GM23338 (cell line): ENCODE results near the gene SHISA4. TPM values are rescaled to one million over a fixed set of nuclear protein-coding genes. Genes with fewer than 3 reads are reported as not detected.
A peak's percentile ranks its signal among the peaks of the same experiment; 100 is the strongest.

Experiments
- ATAC-seq: fragments of 200-7000 bp; cut with Tn5 transposase; 3 replicates; pipeline ENCODE4 v1.9.1; 2020
- DNase-seq: peaks from one replicate; pipeline ENCODE4 v3.0.0-alpha.2; 2015; ENCODE audit warnings: low spot score
- H2AFZ ChIP-seq: fragments of 200-600 bp; sonication (generic); 2 replicates; pipeline ENCODE4 v1.8.0; 2016; ENCODE audit warnings: antibody characterized with exemption, mild to moderate bottlenecking, moderate library complexity
- H3F3A ChIP-seq: fragments of 200-600 bp; sonication (generic); replicated peaks from 2 replicates; pipeline ENCODE4 v1.8.0; 2017; ENCODE audit warnings: antibody characterized with exemption, mixed run types, low read depth
- H3K27ac ChIP-seq: fragments of 200-600 bp; sonication (generic); 2 replicates; pipeline ENCODE4 v1.6.1; 2016; ENCODE audit warnings: low read depth
- H3K27me3 ChIP-seq: fragments of 200-600 bp; sonication (generic); 2 replicates; pipeline ENCODE4 v1.8.0; 2016; ENCODE audit warnings: mild to moderate bottlenecking, mixed run types, moderate library complexity; ENCODE audit not compliant: insufficient read depth
- H3K36me3 ChIP-seq: fragments of 200-600 bp; sonication (generic); 2 replicates; pipeline ENCODE4 v1.8.0; 2016; ENCODE audit warnings: mild to moderate bottlenecking; ENCODE audit not compliant: insufficient read depth
- H3K4me1 ChIP-seq: fragments of 200-600 bp; sonication (generic); 2 replicates; pipeline ENCODE4 v1.8.0; 2016; ENCODE audit warnings: mild to moderate bottlenecking, moderate library complexity; ENCODE audit not compliant: insufficient read depth
- H3K4me2 ChIP-seq: fragments of 200-600 bp; sonication (generic); 2 replicates; pipeline ENCODE4 v1.7.1; 2017; ENCODE audit warnings: mixed run types
- H3K4me3 ChIP-seq: fragments of 200-600 bp; sonication (generic); 2 replicates; pipeline ENCODE4 v1.6.1; 2016; ENCODE audit warnings: mixed run types
- H3K79me2 ChIP-seq: fragments of 200-600 bp; sonication (generic); replicated peaks from 2 replicates; pipeline ENCODE4 v1.8.0; 2017; ENCODE audit warnings: mild to moderate bottlenecking; ENCODE audit not compliant: insufficient read depth
- H3K9me2 ChIP-seq: fragments of 200-600 bp; sonication (generic); 2 replicates; pipeline ENCODE4 v1.8.0; 2017; ENCODE audit not compliant: insufficient read depth
- H4K20me1 ChIP-seq: fragments of 200-600 bp; sonication (generic); replicated peaks from 2 replicates; pipeline ENCODE4 v1.8.0; 2017; ENCODE audit warnings: mild to moderate bottlenecking; ENCODE audit not compliant: insufficient read depth
- H3K27ac Mint-ChIP-seq: 2 replicates; pipeline ENCODE4 v1.8.0; 2020; ENCODE audit warnings: inconsistent platforms, mild to moderate bottlenecking, moderate library complexity, mixed read lengths
- H3K27me3 Mint-ChIP-seq: 3 replicates; pipeline ENCODE4 v1.8.0; 2022; ENCODE audit warnings: low read depth, mild to moderate bottlenecking, moderate library complexity, mixed read lengths, inconsistent platforms; ENCODE audit not compliant: insufficient read depth, poor library complexity
- H3K36me3 Mint-ChIP-seq: 3 replicates; pipeline ENCODE4 v1.8.0; 2021; ENCODE audit warnings: low read depth, mild to moderate bottlenecking, inconsistent platforms, moderate library complexity, mixed read lengths
- H3K4me1 Mint-ChIP-seq: 3 replicates; pipeline ENCODE4 v1.8.0; 2020; ENCODE audit warnings: mild to moderate bottlenecking, inconsistent platforms, mixed read lengths
- H3K4me3 Mint-ChIP-seq: 3 replicates; pipeline ENCODE4 v1.8.0; 2021; ENCODE audit warnings: moderate library complexity, mild to moderate bottlenecking, inconsistent platforms, mixed read lengths
- H3K9me3 Mint-ChIP-seq: 3 replicates; pipeline ENCODE4 v1.8.0; 2020; ENCODE audit warnings: moderate library complexity, mild to moderate bottlenecking, inconsistent platforms, mixed read lengths
- REST ChIP-seq: IDR thresholded peaks from one replicate; pipeline ENCODE4 v1.6.1; 2018; ENCODE audit warnings: antibody characterized with exemption; ENCODE audit not compliant: unreplicated experiment
- ZNF462 ChIP-seq: fragments of 250-450 bp; sonication (Bioruptor Pico); IDR thresholded peaks from 2 replicates; pipeline ENCODE4 v1.5.0; 2020; ENCODE audit warnings: mild to moderate bottlenecking, moderate library complexity
- microRNA-seq: library from miRNA; unstranded; fragments of <30 nt; microRNA quantifications from one replicate; pipeline ENCODE4, GENCODE V29; 2017
- polyA plus RNA-seq: library from polyadenylated mRNA; unstranded; fragments of >200 nt; fragmentation: Nextera tagmentation; extraction: Ambion mirVana; gene quantifications from 2 replicates; pipeline ENCODE4 v1.2.1, GENCODE V29; 2016
- small RNA-seq: library from RNA; depleted of rRNA; stranded (forward); fragments of <200 nt; gene quantifications from one replicate; pipeline ENCODE3, GENCODE V24; 2014; ENCODE audit warnings: low replicate concordance
- total RNA-seq: library from RNA; depleted of rRNA; stranded (reverse); fragments of >200 nt; shearing (Covaris generic); gene quantifications from 2 replicates; pipeline ENCODE4 v1.2.3, GENCODE V29; 2014; rRNA removed

SHISA4 gene
- total and polyA plus RNA-seq, 2 experiments from 2014 or later, result 8.0 to 9.2 TPM

GRCh38 chr1:201942129-201942495, 53.4 kb downstream of the SHISA4 start:
- Mint-ChIP-seq H3K9me3 (no peaks in the 10 kb centered on the region), H3K4me1 (peaks cover 33% of the 10 kb centered on the region), H3K36me3 (no peaks in the 10 kb centered on the region), H3K27me3 (peaks cover 13% of the 10 kb centered on the region), H3K27ac (peak overlapping the region; percentile 98), H3K4me3 (peak overlapping the region; percentile 68)
- peaks cover 8% of the 10 kb centered on the region; the same call in 1 of the 2 replicates for H3F3A ChIP-seq
- peak; percentile 4 for TF ChIP-seq REST
- no peak for TF ChIP-seq ZNF462
- H3K4me2 ChIP-seq, result peak overlapping the region; percentile 53; the same call in 1 of the 2 replicates
- peak overlapping the region; percentile 43; the same call in 1 of the 2 replicates for H2AFZ ChIP-seq
- no peaks in the 10 kb centered on the region for H3K9me2 ChIP-seq
- H4K20me1 ChIP-seq, result no peaks in the 10 kb centered on the region
- H3K4me1 ChIP-seq, result peaks cover 4% of the 10 kb centered on the region; the same call in 1 of the 2 replicates
- H3K36me3 ChIP-seq, result no peaks in the 10 kb centered on the region
- no peak for ATAC-seq
- H3K27ac ChIP-seq, result peak overlapping the region; percentile 71; the same call in 1 of the 2 replicates
- DNase-seq, result no peak
- H3K4me3 ChIP-seq, result no peak overlapping the region
- peaks cover 5% of the 10 kb centered on the region for H3K27me3 ChIP-seq
- H3K79me2 ChIP-seq, result no peaks in the 10 kb centered on the region

Small RNA genes lying within 50 kb of the gene (microRNA-seq; reads per million reads assigned to microRNA genes)
- gene MIR6739, result not detected

Small RNA genes lying within 50 kb of the gene (small RNA-seq; reads per million reads assigned to genes)
- not detected for gene MIR6739

Other genes with a start within 250 kb of the SHISA4 start
- gene IPO9, start 59.7 kb upstream of the SHISA4 start, total RNA-seq, result 41.1 and 47.6 TPM in 2 replicates
- 70.8 and 87.4 TPM in 2 replicates for gene IPO9, start 59.7 kb upstream of the SHISA4 start, polyA plus RNA-seq
- 0.82 and 1.7 TPM in 2 replicates for gene LMOD1, start 57.6 kb downstream of the SHISA4 start, total RNA-seq
- gene LMOD1, start 57.6 kb downstream of the SHISA4 start, polyA plus RNA-seq, result 0.74 and 1.0 TPM in 2 replicates
- gene TIMM17A, start 66.6 kb downstream of the SHISA4 start, total RNA-seq, result 38.5 and 45.9 TPM in 2 replicates
- gene TIMM17A, start 66.6 kb downstream of the SHISA4 start, polyA plus RNA-seq, result 53.4 and 60.0 TPM in 2 replicates
- gene RNPEP, start 93.8 kb downstream of the SHISA4 start, total RNA-seq, result 61.6 and 80.3 TPM in 2 replicates
- gene RNPEP, start 93.8 kb downstream of the SHISA4 start, polyA plus RNA-seq, result 32.1 and 35.0 TPM in 2 replicates
- gene ELF3, start 121.7 kb downstream of the SHISA4 start, total RNA-seq, result 13.0 and 19.5 TPM in 2 replicates
- 10.9 and 12.3 TPM in 2 replicates for gene ELF3, start 121.7 kb downstream of the SHISA4 start, polyA plus RNA-seq
- gene GPR37L1, start 234.0 kb downstream of the SHISA4 start, total RNA-seq, result 0.21 TPM in 1 of 2 replicates, not detected in the other
- gene GPR37L1, start 234.0 kb downstream of the SHISA4 start, polyA plus RNA-seq, result 0.08 and 0.19 TPM in 2 replicates